Natural killer cell (primary cell): ENCODE data around the gene MED13L. TPM values are rescaled to one million over a fixed set of nuclear protein-coding genes. Genes with fewer than 3 reads are reported as not detected.

Source experiments
- ATAC-seq, 3 donors: fragments of 150-1000 bp in 2 of 3; fragments of 200-7000 bp in 1 of 3; cut with Tn5 transposase; 1 replicate in 1 of 3; 2 replicates in 2 of 3; pipeline ENCODE4 v1.10.0; 2021; ENCODE audit warnings: mild to moderate bottlenecking in 2 of 3, moderate library complexity in 2 of 3
- DNase-seq, 2 donors: peaks; one replicate each; pipeline versions ENCODE4 v3.0.0 to v3.0.0-alpha.2; 2013 to 2021; ENCODE audit warnings: mixed read lengths in 1 of 2
- H3K27ac ChIP-seq: one replicate; pipeline ENCODE4 v1.5.1; 2013; ENCODE audit warnings: mild to moderate bottlenecking, low read length
- H3K27me3 ChIP-seq: one replicate; pipeline ENCODE4 v1.6.1; 2013; ENCODE audit warnings: low read length; ENCODE audit not compliant: control insufficient read depth, insufficient read depth
- H3K36me3 ChIP-seq: one replicate; pipeline ENCODE4 v1.6.1; 2013; ENCODE audit warnings: low read length; ENCODE audit not compliant: control insufficient read depth, insufficient read depth
- H3K4me1 ChIP-seq: one replicate; pipeline ENCODE4 v1.6.1; 2013; ENCODE audit warnings: low read length; ENCODE audit not compliant: control insufficient read depth, insufficient read depth
- H3K4me3 ChIP-seq: one replicate; pipeline ENCODE4 v1.5.1; 2013; ENCODE audit warnings: low read length
- H3K9me3 ChIP-seq: one replicate; pipeline ENCODE4 v1.6.1; 2013; ENCODE audit warnings: low read length; ENCODE audit not compliant: control insufficient read depth, insufficient read depth
- H3K27ac Mint-ChIP-seq, 2 donors: one replicate each; pipeline ENCODE4 v1.8.0; 2022; ENCODE audit warnings: mild to moderate bottlenecking in 2 of 2, mixed read lengths in 2 of 2, moderate library complexity in 1 of 2
- H3K27me3 Mint-ChIP-seq, 2 donors: one replicate each; pipeline ENCODE4 v1.8.0; 2022; ENCODE audit warnings: low read depth in 2 of 2, mixed read lengths in 2 of 2
- H3K36me3 Mint-ChIP-seq: one replicate; pipeline ENCODE4 v1.8.0; 2022; ENCODE audit warnings: mixed read lengths
- H3K4me1 Mint-ChIP-seq, 2 donors: one replicate each; pipeline ENCODE4 v1.8.0; 2022; ENCODE audit warnings: mixed read lengths in 2 of 2
- H3K4me3 Mint-ChIP-seq: one replicate; pipeline ENCODE4 v1.8.0; 2022; ENCODE audit warnings: mild to moderate bottlenecking, moderate library complexity, mixed read lengths
- H3K9me3 Mint-ChIP-seq, 2 donors: one replicate each; pipeline ENCODE4 v1.8.0; 2022; ENCODE audit warnings: mixed read lengths in 2 of 2
- WGBS: methylation state at CpG from one replicate; pipeline ENCODE4 v1.1.7; 2013; ENCODE audit warnings: missing lambda C conversion rate; ENCODE audit not compliant: insufficient coverage; 5-methylcytosine and 5-hydroxymethylcytosine counted together
- intact Hi-C: fragments of 100-400 bp; cut with micrococcal nuclease; formaldehyde crosslinking; loops from one replicate; pipeline ENCODE4 v1.14.2; 2022
- total RNA-seq, 4 donors: library from RNA; stranded (reverse); fragments of 120-200 nt in 1 of 4; gene quantifications; one replicate each; pipeline versions ENCODE4 v1.2.3 to v1.2.4, GENCODE V29; 2013 to 2022
- TF ChIP-seq, protein P1 (sequence below): fragments of 200-600 bp; IDR thresholded peaks from one replicate; pipeline ENCODE4 v1.8.0; 2022; ENCODE audit warnings: antibody characterized with exemption

The MED13L gene
- total RNA-seq, 3 donors from 2014 or later (not counting 1 experiment from before 2014, with no cell fraction given): 237 to 316 (median 240) TPM

DNA sequence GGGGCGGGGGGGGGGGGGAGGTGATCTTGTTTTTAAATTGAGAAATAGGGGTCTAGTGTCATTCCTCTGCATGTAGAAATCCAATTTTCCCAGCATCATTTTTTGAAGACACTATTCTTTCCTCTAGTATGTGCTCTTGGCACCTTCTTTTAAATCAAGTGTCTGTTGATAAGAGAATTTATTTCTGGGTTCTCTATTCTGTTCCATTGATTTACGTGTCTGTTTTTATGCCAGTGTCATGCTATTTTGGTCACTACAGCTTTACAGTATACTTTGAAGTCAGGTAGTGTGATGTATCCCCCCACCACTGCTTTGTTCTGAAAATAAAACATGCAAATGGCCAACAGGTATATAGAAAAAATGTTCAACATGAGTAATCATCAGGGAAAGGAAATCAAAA lies 252.7 kb downstream of the MED13L start:
- Histone ChIP-seq H3K36me3 (peaks cover 3% of the 10 kb centered on the region), H3K4me1 (peaks cover 6% of the 10 kb centered on the region), H3K27me3 (no peaks in the 10 kb centered on the region), H3K9me3 (no peaks in the 10 kb centered on the region), H3K4me3 (no peak overlapping the region), H3K27ac (no peak overlapping the region)
- intact Hi-C loops: no loop called here
- WGBS: 75% methylated on average over 1 of the region's 2 CpGs
- TF ChIP-seq, protein P1, sequence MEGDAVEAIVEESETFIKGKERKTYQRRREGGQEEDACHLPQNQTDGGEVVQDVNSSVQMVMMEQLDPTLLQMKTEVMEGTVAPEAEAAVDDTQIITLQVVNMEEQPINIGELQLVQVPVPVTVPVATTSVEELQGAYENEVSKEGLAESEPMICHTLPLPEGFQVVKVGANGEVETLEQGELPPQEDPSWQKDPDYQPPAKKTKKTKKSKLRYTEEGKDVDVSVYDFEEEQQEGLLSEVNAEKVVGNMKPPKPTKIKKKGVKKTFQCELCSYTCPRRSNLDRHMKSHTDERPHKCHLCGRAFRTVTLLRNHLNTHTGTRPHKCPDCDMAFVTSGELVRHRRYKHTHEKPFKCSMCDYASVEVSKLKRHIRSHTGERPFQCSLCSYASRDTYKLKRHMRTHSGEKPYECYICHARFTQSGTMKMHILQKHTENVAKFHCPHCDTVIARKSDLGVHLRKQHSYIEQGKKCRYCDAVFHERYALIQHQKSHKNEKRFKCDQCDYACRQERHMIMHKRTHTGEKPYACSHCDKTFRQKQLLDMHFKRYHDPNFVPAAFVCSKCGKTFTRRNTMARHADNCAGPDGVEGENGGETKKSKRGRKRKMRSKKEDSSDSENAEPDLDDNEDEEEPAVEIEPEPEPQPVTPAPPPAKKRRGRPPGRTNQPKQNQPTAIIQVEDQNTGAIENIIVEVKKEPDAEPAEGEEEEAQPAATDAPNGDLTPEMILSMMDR: no peak
- Mint-ChIP-seq H3K4me1 (peaks cover 24 to 36% of the 10 kb centered on the region in 2 donors), H3K36me3 (no peaks in the 10 kb centered on the region), H3K4me3 (no peak overlapping the region), H3K27me3 (no peaks in the 10 kb centered on the region), H3K9me3 (no peaks in the 10 kb centered on the region), H3K27ac (no peak overlapping the region)
- ATAC-seq (no peak), DNase-seq (no peak)

DNA sequence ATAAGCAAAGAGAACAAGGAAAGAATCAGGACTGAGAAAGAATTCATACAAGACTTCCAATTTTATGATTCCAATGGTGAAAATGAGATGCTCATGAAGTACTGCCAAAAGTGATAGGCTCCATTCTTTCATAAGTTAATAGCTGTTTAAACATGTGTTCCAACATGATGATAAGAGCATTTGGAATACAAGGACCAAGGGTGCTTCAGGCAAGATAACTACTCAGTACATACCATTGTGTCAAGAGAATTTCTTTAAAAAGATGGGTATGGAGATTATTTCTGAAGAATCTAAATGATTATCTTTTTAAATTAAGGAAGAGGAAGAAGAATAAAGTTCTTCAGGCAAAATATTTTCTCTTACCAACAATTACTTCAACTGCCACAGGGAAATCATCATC lies 258.1 kb downstream of the MED13L start:
- Mint-ChIP-seq H3K27me3 (no peaks in the 10 kb centered on the region), H3K9me3 (no peaks in the 10 kb centered on the region), H3K27ac (no peak overlapping the region), H3K4me1 (peaks cover 4 to 13% of the 10 kb centered on the region in 2 donors), H3K36me3 (peaks cover 10% of the 10 kb centered on the region), H3K4me3 (no peak overlapping the region)
- TF ChIP-seq, protein P1: no peak
- intact Hi-C loops: no loop called here
- DNase-seq (no peak), ATAC-seq (no peak)
- no peak overlapping the region for H3K27ac ChIP-seq
- peaks cover 24% of the 10 kb centered on the region for H3K36me3 ChIP-seq
- H3K9me3 ChIP-seq: no peaks in the 10 kb centered on the region
- H3K27me3 ChIP-seq: no peaks in the 10 kb centered on the region
- no peaks in the 10 kb centered on the region for H3K4me1 ChIP-seq
- no peak overlapping the region for H3K4me3 ChIP-seq

DNA sequence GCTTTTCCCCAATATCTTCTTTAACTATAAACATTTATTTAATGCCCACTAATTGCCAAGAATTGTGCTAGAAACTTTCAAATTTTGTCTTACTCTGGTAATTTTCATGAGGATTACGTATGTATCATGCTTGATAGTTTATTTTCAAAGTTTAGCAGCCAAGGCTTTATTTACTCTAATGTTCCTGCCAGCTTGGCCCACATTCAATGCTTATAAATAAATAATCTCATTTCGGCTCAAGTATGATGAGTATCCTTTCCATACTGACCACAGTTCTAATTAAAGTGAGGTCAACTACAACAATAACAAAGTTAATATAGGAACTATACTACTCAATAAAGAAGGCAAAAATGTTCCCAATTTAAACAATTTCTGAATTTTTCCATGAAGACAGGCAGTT lies 259.2 kb downstream of the MED13L start:
- Mint-ChIP-seq H3K9me3 (no peaks in the 10 kb centered on the region), H3K4me3 (no peak overlapping the region), H3K27me3 (no peaks in the 10 kb centered on the region), H3K4me1 (peaks cover 4 to 13% of the 10 kb centered on the region in 2 donors), H3K36me3 (peaks cover 21% of the 10 kb centered on the region), H3K27ac (no peak overlapping the region)
- Histone ChIP-seq H3K9me3 (no peaks in the 10 kb centered on the region), H3K4me3 (no peak overlapping the region), H3K36me3 (peaks cover 32% of the 10 kb centered on the region), H3K27ac (no peak overlapping the region), H3K4me1 (no peaks in the 10 kb centered on the region), H3K27me3 (no peaks in the 10 kb centered on the region)
- DNase-seq: no peak
- intact Hi-C loops: no loop called here
- WGBS: 94% methylated on average over 2 of the region's 2 CpGs
- TF ChIP-seq, protein P1: no peak
- ATAC-seq: no peak

DNA sequence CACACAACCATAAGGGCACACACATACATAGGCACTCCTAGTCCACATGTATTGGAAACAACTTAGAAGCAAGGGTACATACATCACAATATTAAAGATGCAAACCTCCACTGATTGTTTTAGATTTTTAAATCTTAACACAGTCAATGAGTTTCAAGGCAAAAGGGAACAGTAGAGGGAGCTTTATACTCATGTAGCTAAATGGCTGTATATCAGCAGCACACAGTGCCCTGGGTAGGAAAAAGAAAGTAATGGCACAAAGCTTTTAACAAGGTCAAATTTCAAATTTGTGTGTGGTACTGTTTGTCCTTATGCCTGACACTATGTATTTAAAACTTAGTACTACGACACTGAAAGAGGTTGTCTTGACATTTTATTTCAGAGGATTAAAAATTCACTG lies 262.0 kb downstream of the MED13L start:
- peak; percentile 41 to 75 (median 64) for ATAC-seq
- Histone ChIP-seq H3K4me3 (no peak overlapping the region), H3K4me1 (no peaks in the 10 kb centered on the region), H3K27ac (no peak overlapping the region), H3K9me3 (no peaks in the 10 kb centered on the region), H3K36me3 (peaks cover 46% of the 10 kb centered on the region), H3K27me3 (no peaks in the 10 kb centered on the region)
- no peaks in the 10 kb centered on the region for H3K9me3 Mint-ChIP-seq
- no peak overlapping the region for H3K4me3 Mint-ChIP-seq
- peak in 1 of 2 donors; percentile 42 for DNase-seq
- intact Hi-C loops: loop anchor here (1.0 kb wide), 1 partner anchor 221 kb away; no protein-coding TSS in a partner anchor
- peaks cover 4 to 5% of the 10 kb centered on the region in 2 donors for H3K4me1 Mint-ChIP-seq
- TF ChIP-seq, protein P1: no peak
- 100% methylated on average over 1 of the region's 1 CpG for WGBS
- no peaks in the 10 kb centered on the region for H3K27me3 Mint-ChIP-seq
- no peak overlapping the region for H3K27ac Mint-ChIP-seq
- peaks cover 34% of the 10 kb centered on the region for H3K36me3 Mint-ChIP-seq
